ENCODE results near the gene INPP5E.

DNA sequence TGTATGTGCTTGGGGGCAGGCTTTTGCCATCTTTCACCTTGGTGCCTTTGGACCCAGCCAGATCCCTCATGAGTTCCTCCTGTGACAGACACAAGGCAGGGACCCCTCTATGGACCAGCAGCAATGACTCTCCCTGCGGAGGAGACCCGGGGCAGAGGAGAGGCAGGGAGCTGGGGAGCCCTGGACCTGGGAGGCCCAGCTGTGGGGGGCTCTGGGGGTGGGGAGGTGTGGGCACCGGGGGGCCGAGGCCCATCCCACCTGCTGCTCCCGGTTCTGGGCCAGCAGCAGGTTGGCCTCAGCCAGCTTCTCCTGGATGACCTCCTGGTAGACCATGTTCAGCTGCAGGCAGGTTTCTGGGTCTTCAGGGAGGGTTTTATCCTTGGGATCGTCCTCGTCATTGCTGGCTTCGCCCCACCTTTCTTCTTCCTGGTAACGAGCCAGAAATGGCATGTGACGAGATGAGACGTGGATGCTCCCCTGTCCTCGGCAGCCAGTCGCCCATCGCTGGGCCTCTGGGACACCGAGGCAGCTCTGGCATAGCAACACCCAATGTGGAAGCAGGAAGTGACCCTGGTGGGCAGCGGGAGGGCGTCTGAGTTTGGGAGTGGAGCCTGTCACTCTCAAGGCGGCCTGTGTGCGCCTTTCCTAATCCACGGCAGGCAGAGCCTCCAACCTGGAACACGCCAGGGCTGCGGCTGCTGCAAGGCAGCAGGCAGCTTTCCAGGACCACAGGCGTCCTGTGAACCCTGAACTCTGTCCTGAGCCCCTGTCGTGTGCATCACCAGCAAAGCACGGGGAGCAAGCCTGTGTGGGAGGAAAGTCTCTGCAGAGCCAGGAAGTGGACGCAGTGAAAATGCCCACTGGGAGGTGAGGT lies 44.1 kb downstream of the INPP5E start:
- TF ChIP-seq, protein P1, sequence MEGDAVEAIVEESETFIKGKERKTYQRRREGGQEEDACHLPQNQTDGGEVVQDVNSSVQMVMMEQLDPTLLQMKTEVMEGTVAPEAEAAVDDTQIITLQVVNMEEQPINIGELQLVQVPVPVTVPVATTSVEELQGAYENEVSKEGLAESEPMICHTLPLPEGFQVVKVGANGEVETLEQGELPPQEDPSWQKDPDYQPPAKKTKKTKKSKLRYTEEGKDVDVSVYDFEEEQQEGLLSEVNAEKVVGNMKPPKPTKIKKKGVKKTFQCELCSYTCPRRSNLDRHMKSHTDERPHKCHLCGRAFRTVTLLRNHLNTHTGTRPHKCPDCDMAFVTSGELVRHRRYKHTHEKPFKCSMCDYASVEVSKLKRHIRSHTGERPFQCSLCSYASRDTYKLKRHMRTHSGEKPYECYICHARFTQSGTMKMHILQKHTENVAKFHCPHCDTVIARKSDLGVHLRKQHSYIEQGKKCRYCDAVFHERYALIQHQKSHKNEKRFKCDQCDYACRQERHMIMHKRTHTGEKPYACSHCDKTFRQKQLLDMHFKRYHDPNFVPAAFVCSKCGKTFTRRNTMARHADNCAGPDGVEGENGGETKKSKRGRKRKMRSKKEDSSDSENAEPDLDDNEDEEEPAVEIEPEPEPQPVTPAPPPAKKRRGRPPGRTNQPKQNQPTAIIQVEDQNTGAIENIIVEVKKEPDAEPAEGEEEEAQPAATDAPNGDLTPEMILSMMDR (IDR thresholded peaks at IDR 0.05): no peak
- no peak for TF ChIP-seq POLR2A (IDR thresholded peaks at IDR 0.05)

Data from uterus (tissue), 2 donors.